Mammary epithelial cell (primary cell): ENCODE results near the gene PRR22.

Experiments used
- CTCF ChIP-seq, 2 donors: IDR thresholded peaks in 1 of 2; conservative IDR thresholded peaks in 1 of 2; 2 replicates each; pipeline ENCODE4 v1.5.1; 2011 to 2012; ENCODE audit warnings: inconsistent platforms in 2 of 2, low read length in 2 of 2, mild to moderate bottlenecking in 2 of 2, control low read depth in 1 of 2, low read depth in 1 of 2; ENCODE audit not compliant: insufficient read depth in 1 of 2; ENCODE audit errors: extremely low read depth in 1 of 2
- EZH2 ChIP-seq: IDR thresholded peaks from 2 replicates; pipeline ENCODE4 v1.6.1; 2012; ENCODE audit warnings: low read length, inconsistent platforms, borderline replicate concordance

GRCh38 chr19:5828661-5829566 lies 44.4 kb upstream of the PRR22 start:
- TF ChIP-seq CTCF (conservative IDR thresholded peaks at IDR 0.05 in 1 of 2, IDR thresholded peaks at IDR 0.05 in 1 of 2; ENCODE audit: extremely low read depth in 1 of 2, insufficient read depth in 1 of 2, low read depth in 1 of 2, low read length in 2 of 2) (no peak), EZH2 (no peak)
